GM12801 (cell line): ENCODE results near the gene CYP2S1.

Experiments
- CTCF ChIP-seq: IDR thresholded peaks from one replicate; pipeline ENCODE4 v1.5.1; 2011; ENCODE audit warnings: control low read depth; ENCODE audit not compliant: insufficient read length; ENCODE audit errors: extremely low read depth

Gene CYP2S1

GRCh38 chr19:41189425-41190065 lies 3.5 kb upstream of the CYP2S1 start:
- TF ChIP-seq CTCF: no peak

GRCh38 chr19:41193430-41194156 lies 574 bp downstream of the CYP2S1 start:
- no peak for TF ChIP-seq CTCF

GRCh38 chr19:41194157-41194552 lies 1.1 kb downstream of the CYP2S1 start:
- no peak for TF ChIP-seq CTCF

- TF ChIP-seq CTCF: no peak
Measured at GRCh38 chr19:41195675-41196497, 2.9 kb downstream of the CYP2S1 start.

GRCh38 chr19:41198559-41198958 lies 5.5 kb downstream of the CYP2S1 start:
- TF ChIP-seq CTCF: no peak

- no peak for TF ChIP-seq CTCF
Measured at GRCh38 chr19:41203371-41203770, 10.4 kb downstream of the CYP2S1 start.

- peak; percentile 53 for TF ChIP-seq CTCF
Measured at GRCh38 chr19:41204338-41204737, 11.3 kb downstream of the CYP2S1 start.
